Sigmoid colon (tissue), 7 donors: ENCODE data around the gene HOXA5. TPM values are rescaled to one million over a fixed set of nuclear protein-coding genes. Genes with fewer than 3 reads are reported as not detected.
A peak's percentile ranks its signal among the peaks of the same experiment; 100 is the strongest.

Experiments
- DNase-seq: peaks from one replicate; pipeline ENCODE4 v3.0.0-alpha.2; 2019
- H3K27ac ChIP-seq, 4 donors: fragments of 200-600 bp; sonication (generic); one replicate each; pipeline ENCODE4 v1.5.1; 2016 to 2019; ENCODE audit warnings: mild to moderate bottlenecking in 1 of 4
- H3K27me3 ChIP-seq, 3 donors: fragments of 200-600 bp; sonication (generic); one replicate each; pipeline ENCODE4 v1.5.1; 2019; ENCODE audit warnings: mild to moderate bottlenecking in 1 of 3
- H3K36me3 ChIP-seq, 4 donors: fragments of 200-600 bp; sonication (generic); one replicate each; pipeline ENCODE4 v1.5.1; 2016 to 2019
- H3K4me1 ChIP-seq, 4 donors: fragments of 200-600 bp; sonication (generic); one replicate each; pipeline ENCODE4 v1.5.1; 2017 to 2019
- H3K4me3 ChIP-seq, 4 donors: fragments of 200-600 bp; sonication (generic); one replicate each; pipeline ENCODE4 v1.5.1; 2017 to 2019; ENCODE audit warnings: mild to moderate bottlenecking in 2 of 4, moderate library complexity in 1 of 4
- H3K9me3 ChIP-seq, 4 donors: fragments of 200-600 bp in 3 of 4; sonication (generic) in 3 of 4; one replicate each; pipeline versions ENCODE4 v1.5.1 to v1.6.1; 2013 to 2019
- EP300 ChIP-seq, 4 donors: sonication (generic); formaldehyde crosslinking; IDR thresholded peaks; one replicate each; pipeline ENCODE4 v1.6.1; 2017; ENCODE audit warnings: antibody characterized with exemption in 4 of 4
- POLR2A ChIP-seq, 2 donors: fragments of 450-650 bp; IDR thresholded peaks; one replicate each; pipeline ENCODE4 v1.6.1; 2016; ENCODE audit warnings: antibody characterized with exemption in 2 of 2, mild to moderate bottlenecking in 2 of 2, moderate library complexity in 2 of 2
- POLR2AphosphoS5 ChIP-seq, 4 donors: sonication (generic); formaldehyde crosslinking; IDR thresholded peaks; one replicate each; pipeline ENCODE4 v1.6.1; 2017; ENCODE audit warnings: antibody characterized with exemption in 4 of 4
- WGBS, 2 donors: extraction: QIAGEN DNeasy Blood & Tissue Kit; methylation state at CpG; one replicate each; pipeline ENCODE4 v1.1.7; 2013; 5-methylcytosine and 5-hydroxymethylcytosine counted together
- intact Hi-C: fragments of 100-400 bp; cut with DNase I; formaldehyde crosslinking; loops from one replicate; pipeline ENCODE4 v1.15.1; 2023
- polyA plus RNA-seq, 3 donors: library from polyadenylated mRNA; stranded (reverse); fragments of 200-250 nt; gene quantifications; one replicate each; pipeline ENCODE4 v1.2.3, GENCODE V29; 2013
- total RNA-seq, 4 donors: library from RNA; depleted of rRNA; stranded (reverse); fragments of >200 nt; gene quantifications; one replicate each; pipeline ENCODE4 v1.1.0, GENCODE V29; 2016
- TF ChIP-seq, protein P1 (sequence below), 4 experiments: fragments of 450-650 bp in 3 of 4; fragments of 200-600 bp in 1 of 4; IDR thresholded peaks; one replicate each; pipeline ENCODE4 v1.5.1; 2016 to 2019; ENCODE audit warnings: antibody characterized with exemption in 4 of 4, mild to moderate bottlenecking in 3 of 4, moderate library complexity in 2 of 4
- donor health status: healthy with polysubstance abuse.
- donor health status: Bipolar disorder and iron deficiency.
- donor health status: healthy.

The HOXA5 gene
- total and polyA plus RNA-seq, 7 donors = 3.2 to 14.3 (median 10.2) TPM

GRCh38 chr7:27149842-27150567, 6.5 kb upstream of the HOXA5 start:
- no peaks in the 10 kb centered on the region for H3K27me3 ChIP-seq
- DNase-seq = peak; percentile 74
- 7 to 18% methylated on average over 13 of the region's 13 CpGs for WGBS, 2 donors

DNA sequence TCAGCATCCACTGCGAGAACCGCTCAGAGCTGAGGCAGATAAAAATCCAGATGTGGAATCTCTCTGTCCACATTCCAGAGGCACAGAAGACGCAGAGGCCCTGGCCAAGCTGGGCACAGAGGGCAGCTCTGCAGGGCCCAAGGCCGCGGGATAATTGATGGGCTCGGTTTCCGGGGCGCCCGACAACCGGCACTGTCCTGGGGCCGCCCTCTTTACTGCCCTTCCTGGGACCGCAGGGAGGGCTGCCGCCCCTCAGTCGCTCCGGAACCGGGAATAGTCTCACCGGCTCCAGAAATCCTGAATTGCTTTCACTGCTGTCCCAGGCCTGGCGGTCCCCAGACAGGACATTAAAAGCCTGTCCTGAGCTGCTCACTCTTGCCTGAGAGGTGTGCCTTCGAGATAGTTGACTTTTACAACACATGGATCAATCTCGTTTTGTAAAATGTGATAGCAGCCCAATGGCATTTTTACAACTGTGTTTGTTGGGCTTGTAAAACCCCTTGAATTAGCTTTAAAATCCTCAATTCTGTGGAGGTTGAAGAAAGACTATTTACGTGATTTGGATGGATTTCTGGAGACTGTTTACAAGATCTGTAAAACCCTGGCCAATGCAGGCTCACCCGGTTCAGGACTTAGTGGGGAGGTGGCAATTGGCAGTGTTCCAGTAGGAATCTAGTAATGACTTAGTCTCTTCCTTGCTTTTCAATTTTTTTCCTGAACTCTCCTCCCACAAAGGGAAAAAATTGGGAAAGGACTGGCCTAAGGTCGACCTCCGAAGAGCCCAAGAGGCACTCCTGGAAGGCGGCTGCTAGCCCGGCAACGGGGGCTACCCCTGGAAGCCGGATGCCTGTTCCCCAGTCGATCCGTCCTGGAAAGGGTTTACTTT, 5.5 kb upstream of the HOXA5 start:
- Histone ChIP-seq H3K4me3 (peak overlapping the region; percentile 6 to 73 (median 66)), H3K9me3 (no peaks in the 10 kb centered on the region), H3K36me3 (peaks cover 15 to 19% (median 15%) of the 10 kb centered on the region in 4 donors), H3K4me1 (peaks cover 0 to 59% (median 46%) of the 10 kb centered on the region in 4 donors), H3K27me3 (no peaks in the 10 kb centered on the region), H3K27ac (peak overlapping the region in 3 of 4 donors; percentile 91 to 96 (median 95))
- peak; percentile 65 for DNase-seq
- TF ChIP-seq POLR2AphosphoS5 (IDR thresholded peaks at IDR 0.05) (no peak), EP300 (IDR thresholded peaks at IDR 0.05) (no peak), POLR2A (IDR thresholded peaks at IDR 0.05) (no peak)
- intact Hi-C loops = no loop called here
- WGBS, 2 donors = 8 to 17% methylated on average over 30 of the region's 30 CpGs

More at GRCh38 chr7:27149842-27150567, 6.5 kb upstream of the HOXA5 start:
- TF ChIP-seq POLR2AphosphoS5 (IDR thresholded peaks at IDR 0.05) (no peak), POLR2A (IDR thresholded peaks at IDR 0.05) (no peak), EP300 (IDR thresholded peaks at IDR 0.05) (no peak)
- TF ChIP-seq, protein P1, sequence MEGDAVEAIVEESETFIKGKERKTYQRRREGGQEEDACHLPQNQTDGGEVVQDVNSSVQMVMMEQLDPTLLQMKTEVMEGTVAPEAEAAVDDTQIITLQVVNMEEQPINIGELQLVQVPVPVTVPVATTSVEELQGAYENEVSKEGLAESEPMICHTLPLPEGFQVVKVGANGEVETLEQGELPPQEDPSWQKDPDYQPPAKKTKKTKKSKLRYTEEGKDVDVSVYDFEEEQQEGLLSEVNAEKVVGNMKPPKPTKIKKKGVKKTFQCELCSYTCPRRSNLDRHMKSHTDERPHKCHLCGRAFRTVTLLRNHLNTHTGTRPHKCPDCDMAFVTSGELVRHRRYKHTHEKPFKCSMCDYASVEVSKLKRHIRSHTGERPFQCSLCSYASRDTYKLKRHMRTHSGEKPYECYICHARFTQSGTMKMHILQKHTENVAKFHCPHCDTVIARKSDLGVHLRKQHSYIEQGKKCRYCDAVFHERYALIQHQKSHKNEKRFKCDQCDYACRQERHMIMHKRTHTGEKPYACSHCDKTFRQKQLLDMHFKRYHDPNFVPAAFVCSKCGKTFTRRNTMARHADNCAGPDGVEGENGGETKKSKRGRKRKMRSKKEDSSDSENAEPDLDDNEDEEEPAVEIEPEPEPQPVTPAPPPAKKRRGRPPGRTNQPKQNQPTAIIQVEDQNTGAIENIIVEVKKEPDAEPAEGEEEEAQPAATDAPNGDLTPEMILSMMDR (IDR thresholded peaks at IDR 0.05) = no peak
- Histone ChIP-seq H3K9me3 (no peaks in the 10 kb centered on the region), H3K36me3 (peaks cover 6 to 9% (median 7%) of the 10 kb centered on the region in 4 donors), H3K27ac (peak overlapping the region in 3 of 4 donors; percentile 91 to 96 (median 95)), H3K4me1 (peaks cover 0 to 68% (median 51%) of the 10 kb centered on the region in 4 donors), H3K4me3 (peak overlapping the region; percentile 64 to 73 (median 68))
- intact Hi-C loops = loop anchor here (2.0 to 5.0 kb wide), 2 partner anchors 15 to 1293 kb away; partner anchors contain the start of gene HOXA9

GRCh38 chr7:27148031-27148755, 4.7 kb upstream of the HOXA5 start:
- 3 to 9% methylated on average over 28 of the region's 28 CpGs for WGBS, 2 donors

GRCh38 chr7:27147199-27148030, 3.9 kb upstream of the HOXA5 start, which contains the start of gene HOXA6:
HOXA6 (minus strand) TSS chr7:27147774; CDS start chr7:27147749, 25 bp downstream.
- DNase-seq = peak; percentile 89
- no peak for TF ChIP-seq POLR2AphosphoS5 (IDR thresholded peaks at IDR 0.05)
- no peak for TF ChIP-seq EP300 (IDR thresholded peaks at IDR 0.05)
- H3K36me3 ChIP-seq = peaks cover 15 to 22% (median 17%) of the 10 kb centered on the region in 4 donors
- no peaks in the 10 kb centered on the region for H3K9me3 ChIP-seq
- peak within 1 kb of the TSS in 3 of 4 donors; percentile 91 to 96 (median 95) for H3K27ac ChIP-seq
- WGBS, 2 donors = 5 to 14% methylated on average over 63 of the region's 63 CpGs
- intact Hi-C loops = no loop called here
- H3K27me3 ChIP-seq = no peaks in the 10 kb centered on the region
- H3K4me3 ChIP-seq = peak within 1 kb of the TSS; percentile 33 to 73 (median 66)
- peaks cover 0 to 64% (median 43%) of the 10 kb centered on the region in 4 donors for H3K4me1 ChIP-seq

More at GRCh38 chr7:27148031-27148755, 4.7 kb upstream of the HOXA5 start:
- TF ChIP-seq, protein P1 (IDR thresholded peaks at IDR 0.05) = no peak
- TF ChIP-seq POLR2AphosphoS5 (IDR thresholded peaks at IDR 0.05) (peak in 2 of 4 donors; percentile 8 to 17), POLR2A (IDR thresholded peaks at IDR 0.05) (peak in 1 of 2 donors; percentile 61), EP300 (IDR thresholded peaks at IDR 0.05) (no peak)
- H3K4me1 ChIP-seq = peaks cover 0 to 66% (median 48%) of the 10 kb centered on the region in 4 donors
- intact Hi-C loops = no loop called here
- DNase-seq = peak; percentile 75
- peaks cover 15 to 22% (median 17%) of the 10 kb centered on the region in 4 donors for H3K36me3 ChIP-seq
- no peaks in the 10 kb centered on the region for H3K27me3 ChIP-seq
- H3K9me3 ChIP-seq = no peaks in the 10 kb centered on the region
- peak overlapping the region in 3 of 4 donors; percentile 91 to 96 (median 95) for H3K27ac ChIP-seq
- peak overlapping the region; percentile 33 to 73 (median 66) for H3K4me3 ChIP-seq
